ENCODE measurements around the gene DNER. TPM values are rescaled to one million over a fixed set of nuclear protein-coding genes. Genes with fewer than 3 reads are reported as not detected.

DNER gene
- polyA plus RNA-seq, 2 of the 4 experiments (the other 2 are of a cell fraction) = 0.34 to 4.2 TPM

DNA sequence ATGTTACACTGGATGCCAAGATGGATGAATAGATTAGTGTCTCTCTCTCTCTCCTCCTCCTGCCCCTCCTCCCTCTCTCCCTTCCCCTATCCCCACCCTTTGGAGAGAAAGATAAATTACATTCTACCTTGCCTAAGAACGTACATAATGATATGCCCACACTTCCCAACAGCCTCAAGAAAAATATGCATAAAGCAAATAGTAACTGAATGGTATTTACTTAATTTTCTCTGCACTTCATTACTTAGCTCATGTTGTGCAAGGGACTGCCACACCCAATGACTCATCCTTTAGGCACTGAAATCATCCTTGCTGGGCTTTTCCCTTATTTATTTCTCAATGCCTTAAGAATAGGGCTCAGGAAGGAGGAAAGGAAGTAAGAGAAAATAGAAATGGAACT, 306.0 kb downstream of the DNER start (continued):
- TF ChIP-seq SMC3 (IDR thresholded peaks at IDR 0.05) = no peak; the same call in 2 of the 3 replicates
- TF ChIP-seq, protein P1, sequence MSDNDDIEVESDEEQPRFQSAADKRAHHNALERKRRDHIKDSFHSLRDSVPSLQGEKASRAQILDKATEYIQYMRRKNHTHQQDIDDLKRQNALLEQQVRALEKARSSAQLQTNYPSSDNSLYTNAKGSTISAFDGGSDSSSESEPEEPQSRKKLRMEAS (IDR thresholded peaks at IDR 0.05) = peak; percentile 84
- TF ChIP-seq SREBF2 (IDR thresholded peaks at IDR 0.05) = no peak
- no peak for TF ChIP-seq MAFK (IDR thresholded peaks at IDR 0.05; ENCODE audit: partially characterized antibody)
- no peak for TF ChIP-seq ZSCAN20 (CRISPR knock-in tag; IDR thresholded peaks at IDR 0.05)
- no peak for TF ChIP-seq NPAS2 (CRISPR knock-in tag; IDR thresholded peaks at IDR 0.05; ENCODE audit: borderline replicate concordance)
- TF ChIP-seq RARB (CRISPR knock-in tag; IDR thresholded peaks at IDR 0.05) = no peak
- no peak for TF ChIP-seq KDM5A (IDR thresholded peaks at IDR 0.05)
- peak; percentile 81 to 86; a peak in 4 of 5 replicates for TF ChIP-seq EP300 (IDR thresholded peaks at IDR 0.05)
- TF ChIP-seq, protein P2, sequence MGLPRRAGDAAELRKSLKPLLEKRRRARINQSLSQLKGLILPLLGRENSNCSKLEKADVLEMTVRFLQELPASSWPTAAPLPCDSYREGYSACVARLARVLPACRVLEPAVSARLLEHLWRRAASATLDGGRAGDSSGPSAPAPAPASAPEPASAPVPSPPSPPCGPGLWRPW (IDR thresholded peaks at IDR 0.05) = peak; percentile 95
- TF ChIP-seq TP53 (CRISPR knock-in tag; IDR thresholded peaks at IDR 0.05) = no peak
- TF ChIP-seq HEYL (CRISPR knock-in tag; IDR thresholded peaks at IDR 0.05) = no peak
- TF ChIP-seq EHMT2 (IDR thresholded peaks at IDR 0.05; ENCODE audit: low read depth) = no peak
- TF ChIP-seq, protein P3, sequence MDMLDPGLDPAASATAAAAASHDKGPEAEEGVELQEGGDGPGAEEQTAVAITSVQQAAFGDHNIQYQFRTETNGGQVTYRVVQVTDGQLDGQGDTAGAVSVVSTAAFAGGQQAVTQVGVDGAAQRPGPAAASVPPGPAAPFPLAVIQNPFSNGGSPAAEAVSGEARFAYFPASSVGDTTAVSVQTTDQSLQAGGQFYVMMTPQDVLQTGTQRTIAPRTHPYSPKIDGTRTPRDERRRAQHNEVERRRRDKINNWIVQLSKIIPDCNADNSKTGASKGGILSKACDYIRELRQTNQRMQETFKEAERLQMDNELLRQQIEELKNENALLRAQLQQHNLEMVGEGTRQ (IDR thresholded peaks at IDR 0.05) = no peak
- TF ChIP-seq, protein P4, sequence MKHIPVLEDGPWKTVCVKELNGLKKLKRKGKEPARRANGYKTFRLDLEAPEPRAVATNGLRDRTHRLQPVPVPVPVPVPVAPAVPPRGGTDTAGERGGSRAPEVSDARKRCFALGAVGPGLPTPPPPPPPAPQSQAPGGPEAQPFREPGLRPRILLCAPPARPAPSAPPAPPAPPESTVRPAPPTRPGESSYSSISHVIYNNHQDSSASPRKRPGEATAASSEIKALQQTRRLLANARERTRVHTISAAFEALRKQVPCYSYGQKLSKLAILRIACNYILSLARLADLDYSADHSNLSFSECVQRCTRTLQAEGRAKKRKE (CRISPR knock-in tag; IDR thresholded peaks at IDR 0.05; ENCODE audit: low read depth) = no peak
- TF ChIP-seq NR3C1 (IDR thresholded peaks at IDR 0.05) = no peak
- TF ChIP-seq, protein P5, sequence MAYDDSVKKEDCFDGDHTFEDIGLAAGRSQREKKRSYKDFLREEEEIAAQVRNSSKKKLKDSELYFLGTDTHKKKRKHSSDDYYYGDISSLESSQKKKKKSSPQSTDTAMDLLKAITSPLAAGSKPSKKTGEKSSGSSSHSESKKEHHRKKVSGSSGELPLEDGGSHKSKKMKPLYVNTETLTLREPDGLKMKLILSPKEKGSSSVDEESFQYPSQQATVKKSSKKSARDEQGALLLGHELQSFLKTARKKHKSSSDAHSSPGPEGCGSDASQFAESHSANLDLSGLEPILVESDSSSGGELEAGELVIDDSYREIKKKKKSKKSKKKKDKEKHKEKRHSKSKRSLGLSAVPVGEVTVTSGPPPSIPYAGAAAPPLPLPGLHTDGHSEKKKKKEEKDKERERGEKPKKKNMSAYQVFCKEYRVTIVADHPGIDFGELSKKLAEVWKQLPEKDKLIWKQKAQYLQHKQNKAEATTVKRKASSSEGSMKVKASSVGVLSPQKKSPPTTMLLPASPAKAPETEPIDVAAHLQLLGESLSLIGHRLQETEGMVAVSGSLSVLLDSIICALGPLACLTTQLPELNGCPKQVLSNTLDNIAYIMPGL (CRISPR knock-in tag; IDR thresholded peaks at IDR 0.05; ENCODE audit: borderline replicate concordance) = no peak
- no peak; the same call in 1 of the 2 replicates for TF ChIP-seq HOXA7 (CRISPR knock-in tag; IDR thresholded peaks at IDR 0.05)
- no peak; a peak in 3 of 5 replicates for TF ChIP-seq RAD21 (conservative IDR thresholded peaks at IDR 0.05 in 1 of 2, IDR thresholded peaks at IDR 0.05 in 1 of 2)
- TF ChIP-seq FOXS1 (CRISPR knock-in tag; IDR thresholded peaks at IDR 0.05) = peak; percentile 64; the same call in 1 of the 2 replicates
- TF ChIP-seq GATA3 (IDR thresholded peaks at IDR 0.05; ENCODE audit: borderline replicate concordance) = peak; percentile 92
- TF ChIP-seq CHD4 (IDR thresholded peaks at IDR 0.05; ENCODE audit: borderline replicate concordance) = no peak
- TF ChIP-seq NFE2L2 (conservative IDR thresholded peaks at IDR 0.05; ENCODE audit: low read length) = no peak
- no peak for TF ChIP-seq ZC3H11A (IDR thresholded peaks at IDR 0.05)
- no peak for TF ChIP-seq ESRRA (IDR thresholded peaks at IDR 0.05; ENCODE audit: borderline replicate concordance, low read length)
- no peak for TF ChIP-seq POLR2A (IDR thresholded peaks at IDR 0.05; ENCODE audit: low read length)
- no peak for TF ChIP-seq RFX5 (IDR thresholded peaks at IDR 0.05)
- peak; percentile 99 to 100 for TF ChIP-seq CEBPB (IDR thresholded peaks at IDR 0.05)
- no peak for TF ChIP-seq ZFP36 (IDR thresholded peaks at IDR 0.05; ENCODE audit: borderline replicate concordance, partially characterized antibody)
- TF ChIP-seq MYC (IDR thresholded peaks at IDR 0.05; ENCODE audit: borderline replicate concordance, low read length) = no peak
- TF ChIP-seq BHLHE40 (IDR thresholded peaks at IDR 0.05; ENCODE audit: low read depth, low read length) = no peak
- no peak for TF ChIP-seq CHD2 (IDR thresholded peaks at IDR 0.05; ENCODE audit: low read length, partially characterized antibody)
- TF ChIP-seq, protein P6, sequence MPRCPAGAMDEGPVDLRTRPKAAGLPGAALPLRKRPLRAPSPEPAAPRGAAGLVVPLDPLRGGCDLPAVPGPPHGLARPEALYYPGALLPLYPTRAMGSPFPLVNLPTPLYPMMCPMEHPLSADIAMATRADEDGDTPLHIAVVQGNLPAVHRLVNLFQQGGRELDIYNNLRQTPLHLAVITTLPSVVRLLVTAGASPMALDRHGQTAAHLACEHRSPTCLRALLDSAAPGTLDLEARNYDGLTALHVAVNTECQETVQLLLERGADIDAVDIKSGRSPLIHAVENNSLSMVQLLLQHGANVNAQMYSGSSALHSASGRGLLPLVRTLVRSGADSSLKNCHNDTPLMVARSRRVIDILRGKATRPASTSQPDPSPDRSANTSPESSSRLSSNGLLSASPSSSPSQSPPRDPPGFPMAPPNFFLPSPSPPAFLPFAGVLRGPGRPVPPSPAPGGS (IDR thresholded peaks at IDR 0.05) = peak; percentile 96
- 0 out of 2 replicates have a peak, but pooled peaks have one; percentile 37 for TF ChIP-seq FOSB (CRISPR knock-in tag; IDR thresholded peaks at IDR 0.05)
- TF ChIP-seq HOXB5 (CRISPR knock-in tag; IDR thresholded peaks at IDR 0.05) = peak; percentile 95
